ENCODE measurements around the gene FLT1.

FLT1 gene

GRCh38 chr13:28423010-28423409, 71.9 kb downstream of the FLT1 start:
- DNase-seq, result no peak

GRCh38 chr13:28421676-28422410, 73.1 kb downstream of the FLT1 start:
- no peak for DNase-seq

- no peak for DNase-seq
Observed at GRCh38 chr13:28420704-28421103, 74.2 kb downstream of the FLT1 start.

DNA sequence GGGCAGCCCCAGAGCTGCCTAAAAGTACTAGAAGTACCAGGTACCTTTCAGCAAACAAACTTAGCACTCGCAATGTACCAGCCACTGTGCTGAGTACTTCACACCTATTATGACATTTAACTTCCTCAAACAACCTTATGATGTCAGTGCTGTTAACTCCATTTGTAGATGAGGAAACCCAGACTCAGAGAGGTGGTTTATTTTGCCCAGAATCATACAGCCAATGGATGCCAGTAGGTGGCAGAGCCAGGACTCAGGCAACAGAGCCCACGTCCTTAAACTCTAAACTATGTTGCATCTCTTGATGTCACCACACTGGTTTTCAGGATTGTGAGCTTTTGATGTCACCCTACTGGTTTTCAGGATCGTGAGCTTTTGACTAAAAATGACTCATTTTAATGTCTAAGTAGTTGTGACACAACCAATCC, 78.9 kb downstream of the FLT1 start:
- no peak for DNase-seq

- no peak for DNase-seq
Observed at GRCh38 chr13:28413999-28414398, 80.9 kb downstream of the FLT1 start.

DNA sequence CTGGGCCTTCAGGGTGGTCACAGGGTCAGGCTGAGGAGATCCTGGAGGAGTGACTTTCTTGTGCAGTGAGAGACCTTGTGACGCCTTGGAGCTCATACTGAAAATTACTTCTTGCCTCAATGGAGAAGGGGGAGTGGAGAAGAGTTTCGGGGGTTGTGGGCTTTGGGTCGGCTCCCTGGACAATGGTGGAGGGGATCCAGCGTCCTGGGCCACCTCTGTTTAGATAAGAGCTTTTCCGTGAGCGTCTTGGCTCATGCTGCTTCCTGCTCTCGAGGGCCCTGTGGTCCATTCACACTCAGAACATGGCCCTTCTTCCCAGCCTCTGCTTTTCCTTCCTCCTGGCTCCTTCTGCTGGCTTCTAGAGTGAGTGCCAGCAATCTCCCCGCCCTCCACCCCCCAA, 81.9 kb downstream of the FLT1 start:
- DNase-seq, result no peak

DNA sequence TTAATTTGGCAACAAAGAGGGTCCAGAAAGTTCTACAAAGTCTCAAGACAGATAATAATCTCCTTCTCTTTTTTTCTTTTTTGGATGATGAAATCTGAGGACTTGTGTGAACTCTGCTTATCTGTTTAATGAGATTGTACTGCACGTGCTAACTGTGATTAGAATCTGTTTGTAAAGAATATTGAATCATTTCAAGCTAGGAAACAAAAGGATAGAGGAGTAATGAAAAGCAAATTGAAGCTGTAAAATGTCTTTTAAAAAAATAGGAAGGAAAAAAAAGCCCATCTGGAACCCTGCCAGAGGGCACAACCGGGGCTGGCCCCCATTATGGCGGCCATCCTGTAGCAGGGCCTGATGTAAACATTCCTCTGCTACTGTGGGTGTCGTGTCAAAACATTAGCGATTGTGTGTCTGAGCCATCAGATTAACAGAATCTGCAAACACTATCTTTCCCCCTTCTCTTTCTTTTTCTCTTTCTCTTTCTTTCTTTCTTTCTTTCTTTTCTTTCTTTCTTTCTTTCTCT, 83.0 kb downstream of the FLT1 start:
- DNase-seq, result no peak

DNA sequence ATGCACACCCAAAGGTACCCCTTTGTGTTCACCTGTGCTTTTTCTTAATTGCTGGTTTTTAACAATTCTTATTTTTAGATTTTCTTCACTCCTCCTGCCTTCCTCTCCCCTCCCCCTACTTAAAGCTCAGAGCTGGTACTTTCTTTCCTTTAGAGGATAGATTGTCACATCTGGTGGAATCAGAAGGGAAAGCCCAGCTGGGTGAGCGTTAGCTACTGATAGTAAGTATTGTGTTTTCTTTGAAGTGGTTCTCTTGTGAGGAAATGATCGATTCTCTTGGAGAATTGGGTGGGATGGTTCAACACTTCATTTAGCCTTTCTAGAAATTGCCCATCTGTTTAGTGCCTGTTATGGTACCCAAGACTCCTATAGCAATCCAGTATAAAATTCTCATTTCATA, 84.8 kb downstream of the FLT1 start:
- no peak for DNase-seq

- DNase-seq, result no peak
Observed at GRCh38 chr13:28409648-28410047, 85.3 kb downstream of the FLT1 start.

- DNase-seq, result no peak
Observed at GRCh38 chr13:28408863-28409262, 86.1 kb downstream of the FLT1 start.

DNA sequence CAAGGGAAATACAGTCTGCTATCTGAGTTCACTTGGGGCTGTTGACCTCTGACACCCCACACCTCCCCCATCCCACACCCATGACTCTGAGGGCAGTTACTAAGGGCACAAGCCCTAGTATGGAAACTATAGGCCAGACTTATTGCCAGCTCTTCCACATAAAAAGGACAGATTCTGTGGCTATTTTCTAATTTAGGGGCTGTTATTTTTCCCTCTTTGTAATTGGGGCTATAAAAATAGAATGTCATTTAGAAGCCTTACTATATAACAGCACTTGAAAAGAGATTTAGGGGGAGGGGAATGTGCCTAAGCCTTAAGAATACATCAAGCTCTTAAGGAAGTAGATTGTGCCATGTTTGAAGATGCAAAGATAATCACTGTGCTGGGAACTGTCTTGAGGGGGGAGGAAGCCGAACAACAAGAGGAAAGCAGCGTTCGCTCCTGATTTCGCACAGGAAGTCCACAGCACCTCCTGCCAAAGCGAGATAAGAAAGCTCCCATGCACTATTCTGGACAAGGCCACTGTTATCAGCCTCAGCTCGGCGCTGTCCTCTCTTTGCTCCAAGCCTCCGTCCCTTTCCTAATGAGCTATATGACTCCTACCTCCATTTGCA, 86.6 kb downstream of the FLT1 start:
- DNase-seq, result no peak

GRCh38 chr13:28406733-28407266, 88.1 kb downstream of the FLT1 start:
- no peak for DNase-seq

DNA sequence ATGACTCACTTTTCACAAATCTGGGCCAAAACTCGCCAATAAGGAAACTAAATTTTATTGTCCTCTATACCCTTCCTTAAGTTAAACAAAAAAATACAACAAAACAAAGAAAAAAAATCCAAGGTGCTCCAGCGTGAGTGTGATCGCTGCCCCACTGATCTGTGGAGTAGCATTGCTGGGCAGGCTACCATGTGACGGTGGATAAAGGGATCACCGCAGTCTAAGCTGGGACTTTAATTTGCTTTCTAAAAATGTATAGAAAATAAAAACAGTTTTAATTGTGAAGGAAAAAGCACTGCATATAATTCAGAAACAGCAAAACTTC, 92.9 kb downstream of the FLT1 start:
- no peak for DNase-seq

GRCh38 chr13:28401303-28402056, 93.4 kb downstream of the FLT1 start:
- no peak for DNase-seq

- no peak for DNase-seq
Observed at GRCh38 chr13:28396053-28396452, 98.9 kb downstream of the FLT1 start.

GRCh38 chr13:28394422-28394821, 100.5 kb downstream of the FLT1 start:
- no peak for DNase-seq

- DNase-seq, result no peak
Observed at GRCh38 chr13:28392896-28393505, 101.9 kb downstream of the FLT1 start.

GRCh38 chr13:28392428-28392827, 102.5 kb downstream of the FLT1 start:
- DNase-seq, result no peak

DNA sequence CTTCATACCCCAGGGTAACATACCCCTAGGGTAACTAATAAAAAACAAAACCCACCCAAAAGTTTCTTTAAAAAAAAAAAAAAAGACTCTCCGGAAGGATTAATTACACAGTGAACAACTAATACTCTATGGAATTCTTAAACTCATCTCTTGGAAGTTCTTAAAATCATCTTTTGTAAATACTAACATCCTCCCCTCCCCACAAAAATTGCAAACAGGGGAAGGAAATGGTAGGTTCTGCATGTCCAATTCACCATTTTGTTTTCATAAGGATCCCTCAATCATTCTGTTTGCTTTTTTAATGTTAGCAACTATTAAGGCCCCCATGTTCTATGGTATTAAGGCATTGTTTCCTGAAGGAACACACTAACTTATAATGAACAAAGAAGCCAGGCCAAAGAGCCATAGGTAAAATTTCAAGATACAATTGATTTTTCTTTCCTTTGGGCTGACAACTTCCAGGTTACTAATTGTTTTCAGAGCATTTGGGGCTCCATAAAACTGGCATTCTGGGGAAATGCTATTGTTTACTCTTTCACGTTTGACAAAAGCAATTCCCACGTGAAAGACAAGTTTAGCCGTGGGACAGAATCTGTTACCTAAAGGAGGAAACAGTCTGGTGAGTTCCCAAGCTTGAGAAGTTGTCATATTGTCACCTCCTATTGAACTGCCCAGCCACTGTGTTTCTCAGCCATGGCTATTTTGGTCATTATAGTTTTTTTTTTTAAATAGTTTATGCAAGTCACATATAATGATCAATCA, 107.0 kb downstream of the FLT1 start:
- no peak for DNase-seq

- no peak for DNase-seq
Observed at GRCh38 chr13:28385362-28385761, 109.6 kb downstream of the FLT1 start.

GRCh38 chr13:28384789-28385188, 110.1 kb downstream of the FLT1 start:
- no peak for DNase-seq

- no peak for DNase-seq
Observed at GRCh38 chr13:28380319-28380718, 114.6 kb downstream of the FLT1 start.

Measured in NCI-H510A (cell line).